Neural progenitor cell (in vitro differentiated cells): ENCODE results near the gene FHOD3. TPM values are rescaled to one million over a fixed set of nuclear protein-coding genes. Genes with fewer than 3 reads are reported as not detected.
A peak's percentile ranks its signal among the peaks of the same experiment; 100 is the strongest.

Source experiments
- DNase-seq: peaks from one replicate; pipeline ENCODE4 v3.0.0-alpha.2; 2016; ENCODE audit warnings: low spot score
- H2AFZ ChIP-seq: fragments of 200-600 bp; sonication (generic); replicated peaks from 2 replicates; pipeline ENCODE4 v1.6.1; 2016; ENCODE audit warnings: antibody characterized with exemption
- H3F3A ChIP-seq: fragments of 200-600 bp; sonication (generic); 2 replicates; pipeline ENCODE4 v1.6.1; 2016; ENCODE audit warnings: antibody characterized with exemption, low read depth
- H3K27ac ChIP-seq: fragments of 200-600 bp; sonication (generic); 2 replicates; pipeline ENCODE4 v1.5.1; 2016; ENCODE audit warnings: mild to moderate bottlenecking
- H3K27me3 ChIP-seq: fragments of 200-600 bp; sonication (generic); 2 replicates; pipeline ENCODE4 v1.6.1; 2016; ENCODE audit warnings: mild to moderate bottlenecking, moderate library complexity
- H3K36me3 ChIP-seq: fragments of 200-600 bp; sonication (generic); 2 replicates; pipeline ENCODE4 v1.5.1; 2016
- H3K4me1 ChIP-seq: fragments of 200-600 bp; sonication (generic); 2 replicates; pipeline ENCODE4 v1.6.1; 2016; ENCODE audit warnings: mixed run types
- H3K4me2 ChIP-seq: fragments of 200-600 bp; sonication (generic); 2 replicates; pipeline ENCODE4 v1.6.1; 2016
- H3K4me3 ChIP-seq: fragments of 200-600 bp; sonication (generic); 2 replicates; pipeline ENCODE4 v1.5.1; 2016
- H3K79me2 ChIP-seq: fragments of 200-600 bp; sonication (generic); 2 replicates; pipeline ENCODE4 v1.6.1; 2016; ENCODE audit warnings: low read depth
- H3K9ac ChIP-seq: fragments of 200-600 bp; sonication (generic); 2 replicates; pipeline ENCODE4 v1.6.1; 2016
- H3K9me3 ChIP-seq: fragments of 200-600 bp; sonication (generic); 2 replicates; pipeline ENCODE4 v1.5.1; 2016; ENCODE audit warnings: low read depth
- H4K20me1 ChIP-seq: fragments of 200-600 bp; sonication (generic); 2 replicates; pipeline ENCODE4 v1.6.1; 2016; ENCODE audit warnings: low read depth
- H3K27ac Mint-ChIP-seq: 3 replicates; pipeline ENCODE4 v1.8.0; 2021; ENCODE audit warnings: mixed read lengths
- H3K27me3 Mint-ChIP-seq: 2 replicates; pipeline ENCODE4 v1.8.0; 2022; ENCODE audit warnings: low read depth, mild to moderate bottlenecking, inconsistent platforms, moderate library complexity, mixed read lengths; ENCODE audit not compliant: insufficient read depth
- H3K36me3 Mint-ChIP-seq: 3 replicates; pipeline ENCODE4 v1.8.0; 2021; ENCODE audit warnings: mixed read lengths
- H3K4me1 Mint-ChIP-seq: 3 replicates; pipeline ENCODE4 v1.8.0; 2021; ENCODE audit warnings: mixed read lengths
- H3K4me3 Mint-ChIP-seq: 3 replicates; pipeline ENCODE4 v1.8.0; 2021; ENCODE audit warnings: mild to moderate bottlenecking, moderate library complexity, mixed read lengths
- H3K9me3 Mint-ChIP-seq: 3 replicates; pipeline ENCODE4 v1.8.0; 2020; ENCODE audit warnings: mixed read lengths
- EZH2 ChIP-seq: fragments of 200-600 bp; sonication (generic); IDR thresholded peaks from 2 replicates; pipeline ENCODE4 v1.6.1; 2017; ENCODE audit warnings: antibody characterized with exemption, mild to moderate bottlenecking, moderate library complexity
- EZH2phosphoT487 ChIP-seq: fragments of 200-600 bp; sonication (generic); IDR thresholded peaks from 2 replicates; pipeline ENCODE4 v1.6.1; 2017; ENCODE audit warnings: antibody characterized with exemption
- total RNA-seq: library from RNA; depleted of rRNA; stranded (reverse); fragments of >200 nt; gene quantifications from 2 replicates; pipeline ENCODE4 v1.2.3, GENCODE V29; 2015; ENCODE audit warnings: low replicate concordance
- TF ChIP-seq, protein P1 (sequence below): fragments of 200-600 bp; sonication (generic); IDR thresholded peaks from 2 replicates; pipeline ENCODE4 v1.5.1; 2017; ENCODE audit warnings: antibody characterized with exemption, mild to moderate bottlenecking

FHOD3 gene
- total RNA-seq, 1 donor from 2014 or later = 69.7 TPM

DNA sequence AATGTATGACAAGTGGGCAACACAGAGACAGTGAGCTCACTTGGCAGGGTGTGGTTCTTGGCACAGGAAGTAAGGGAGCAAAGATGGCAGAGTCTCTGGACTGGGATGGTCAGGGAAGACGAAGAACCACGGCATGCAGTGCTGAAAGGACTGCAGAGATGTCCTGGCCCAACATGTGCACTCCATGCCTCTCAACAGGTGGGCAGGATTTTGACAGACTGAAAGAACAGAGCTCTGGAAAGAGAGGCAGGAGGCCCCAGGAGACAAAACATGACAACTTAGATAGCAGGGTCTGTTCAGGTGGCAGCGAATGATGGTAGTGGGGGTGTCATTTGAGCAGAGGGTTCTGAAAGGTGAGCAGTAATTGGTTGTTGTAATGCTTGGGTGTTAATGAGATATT lies 180.3 kb downstream of the FHOD3 start:
- Histone ChIP-seq H3K4me1 (peaks cover 70% of the 10 kb centered on the region), H3K27ac (peak overlapping the region; percentile 99), H3K27me3 (no peaks in the 10 kb centered on the region), H3K9ac (no peak overlapping the region), H3K36me3 (no peaks in the 10 kb centered on the region), H2AFZ (no peak overlapping the region), H3K79me2 (peaks cover 87% of the 10 kb centered on the region), H3K4me2 (no peak overlapping the region), H3F3A (peaks cover 53% of the 10 kb centered on the region), H3K4me3 (no peak overlapping the region), H3K9me3 (no peaks in the 10 kb centered on the region), H4K20me1 (peaks cover 3% of the 10 kb centered on the region)
- Mint-ChIP-seq H3K4me3 (no peak overlapping the region), H3K9me3 (peaks cover 8% of the 10 kb centered on the region), H3K27me3 (peaks cover 3% of the 10 kb centered on the region), H3K27ac (no peak overlapping the region), H3K36me3 (peaks cover 26% of the 10 kb centered on the region), H3K4me1 (peaks cover 45% of the 10 kb centered on the region)
- no peak for DNase-seq
- TF ChIP-seq, protein P1, sequence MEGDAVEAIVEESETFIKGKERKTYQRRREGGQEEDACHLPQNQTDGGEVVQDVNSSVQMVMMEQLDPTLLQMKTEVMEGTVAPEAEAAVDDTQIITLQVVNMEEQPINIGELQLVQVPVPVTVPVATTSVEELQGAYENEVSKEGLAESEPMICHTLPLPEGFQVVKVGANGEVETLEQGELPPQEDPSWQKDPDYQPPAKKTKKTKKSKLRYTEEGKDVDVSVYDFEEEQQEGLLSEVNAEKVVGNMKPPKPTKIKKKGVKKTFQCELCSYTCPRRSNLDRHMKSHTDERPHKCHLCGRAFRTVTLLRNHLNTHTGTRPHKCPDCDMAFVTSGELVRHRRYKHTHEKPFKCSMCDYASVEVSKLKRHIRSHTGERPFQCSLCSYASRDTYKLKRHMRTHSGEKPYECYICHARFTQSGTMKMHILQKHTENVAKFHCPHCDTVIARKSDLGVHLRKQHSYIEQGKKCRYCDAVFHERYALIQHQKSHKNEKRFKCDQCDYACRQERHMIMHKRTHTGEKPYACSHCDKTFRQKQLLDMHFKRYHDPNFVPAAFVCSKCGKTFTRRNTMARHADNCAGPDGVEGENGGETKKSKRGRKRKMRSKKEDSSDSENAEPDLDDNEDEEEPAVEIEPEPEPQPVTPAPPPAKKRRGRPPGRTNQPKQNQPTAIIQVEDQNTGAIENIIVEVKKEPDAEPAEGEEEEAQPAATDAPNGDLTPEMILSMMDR = no peak
- no peak for TF ChIP-seq EZH2phosphoT487
- no peak for TF ChIP-seq EZH2

DNA sequence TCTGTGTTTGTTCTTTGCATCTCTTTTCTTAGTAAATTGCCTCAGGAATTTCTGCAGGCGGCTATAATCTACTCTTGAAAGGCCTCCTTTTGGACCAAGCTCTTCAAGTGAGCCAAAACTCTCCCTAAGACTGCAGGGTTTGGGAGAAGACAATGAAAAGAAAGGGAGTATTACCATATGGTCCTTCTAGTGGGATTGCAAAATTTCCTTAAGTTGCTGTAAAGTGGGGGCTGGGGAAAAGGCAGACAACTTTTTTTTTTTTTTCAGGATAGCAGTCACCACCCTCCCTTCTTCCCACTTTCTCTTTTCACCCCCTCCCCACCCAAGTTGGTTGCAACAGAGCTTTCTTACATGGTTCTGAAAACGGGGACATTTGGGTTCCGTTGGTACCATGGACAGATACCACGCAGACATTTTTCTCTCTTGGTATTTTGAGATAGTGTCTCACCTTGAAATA lies 183.7 kb downstream of the FHOD3 start:
- Histone ChIP-seq H3K4me1 (peaks cover 73% of the 10 kb centered on the region), H3K4me3 (peak overlapping the region; percentile 34), H3K36me3 (no peaks in the 10 kb centered on the region), H3K9ac (no peak overlapping the region), H3K4me2 (peak overlapping the region; percentile 72), H2AFZ (no peak overlapping the region), H3F3A (peaks cover 59% of the 10 kb centered on the region), H3K27ac (peak overlapping the region; percentile 99), H3K79me2 (peaks cover 86% of the 10 kb centered on the region), H4K20me1 (peaks cover 3% of the 10 kb centered on the region), H3K27me3 (no peaks in the 10 kb centered on the region), H3K9me3 (no peaks in the 10 kb centered on the region)
- TF ChIP-seq, protein P1 = no peak
- TF ChIP-seq EZH2phosphoT487 (no peak), EZH2 (no peak)
- H3K9me3 Mint-ChIP-seq = peaks cover 3% of the 10 kb centered on the region
- peaks cover 40% of the 10 kb centered on the region for H3K4me1 Mint-ChIP-seq
- DNase-seq = peak; percentile 84
- H3K4me3 Mint-ChIP-seq = peak overlapping the region; percentile 10
- no peak overlapping the region for H3K27ac Mint-ChIP-seq
- peaks cover 3% of the 10 kb centered on the region for H3K27me3 Mint-ChIP-seq
- H3K36me3 Mint-ChIP-seq = peaks cover 22% of the 10 kb centered on the region

DNA sequence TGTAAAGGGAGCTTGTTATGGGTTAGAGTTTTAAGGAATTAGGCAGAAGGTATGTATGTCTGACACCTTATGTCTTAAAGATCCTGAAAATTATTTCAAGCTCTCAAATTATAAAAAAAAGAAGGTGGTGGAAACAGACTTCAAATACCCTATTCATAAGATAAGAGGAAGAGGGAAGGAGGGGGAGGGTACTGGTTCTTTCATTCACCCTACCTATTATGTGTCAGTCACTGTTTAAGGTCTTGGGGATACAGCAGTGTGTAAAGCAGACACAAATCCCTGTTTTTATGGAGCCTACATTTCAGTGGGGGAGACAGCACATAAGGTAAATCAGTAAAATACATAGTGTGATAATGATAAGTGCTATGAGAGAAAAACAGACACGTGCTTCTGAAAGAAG lies 184.4 kb downstream of the FHOD3 start:
- Histone ChIP-seq H3K27me3 (no peaks in the 10 kb centered on the region), H3K9ac (no peak overlapping the region), H3K4me3 (peak overlapping the region; percentile 34), H3K36me3 (no peaks in the 10 kb centered on the region), H3K27ac (peak overlapping the region; percentile 99), H3F3A (peaks cover 59% of the 10 kb centered on the region), H4K20me1 (peaks cover 3% of the 10 kb centered on the region), H2AFZ (no peak overlapping the region), H3K4me1 (peaks cover 76% of the 10 kb centered on the region), H3K79me2 (peaks cover 86% of the 10 kb centered on the region), H3K9me3 (no peaks in the 10 kb centered on the region), H3K4me2 (peak overlapping the region; percentile 72)
- DNase-seq = peak; percentile 38
- Mint-ChIP-seq H3K36me3 (peaks cover 17% of the 10 kb centered on the region), H3K4me3 (peak overlapping the region; percentile 8), H3K4me1 (peaks cover 35% of the 10 kb centered on the region), H3K27ac (peak overlapping the region; percentile 36), H3K9me3 (no peaks in the 10 kb centered on the region), H3K27me3 (peaks cover under 1% of the 10 kb centered on the region)
- TF ChIP-seq, protein P1 = no peak
- TF ChIP-seq EZH2phosphoT487 (no peak), EZH2 (no peak)
